ENCODE measurements around the gene PSMB8.

The PSMB8 gene

GRCh38 chr6:32796848-32797776 lies 46.7 kb downstream of the PSMB8 start:
- DNase-seq (ENCODE audit: low read depth in 2 of 2) = peak; percentile 51 to 53

GRCh38 chr6:32794510-32794909 lies 49.3 kb downstream of the PSMB8 start:
- no peak for DNase-seq (ENCODE audit: low read depth in 2 of 2)

- no peak for DNase-seq (ENCODE audit: low read depth in 2 of 2)
Observed at GRCh38 chr6:32792901-32793435, 50.9 kb downstream of the PSMB8 start.

All from stimulated activated CD8-positive, alpha-beta memory T cell treated with anti-CD3 and anti-CD28 coated beads, Interleukin-15, amount 100 ng/mL, for 48 hours (primary cell).